Measurements from ENCODE around the gene LNX1.

The LNX1 gene

DNA sequence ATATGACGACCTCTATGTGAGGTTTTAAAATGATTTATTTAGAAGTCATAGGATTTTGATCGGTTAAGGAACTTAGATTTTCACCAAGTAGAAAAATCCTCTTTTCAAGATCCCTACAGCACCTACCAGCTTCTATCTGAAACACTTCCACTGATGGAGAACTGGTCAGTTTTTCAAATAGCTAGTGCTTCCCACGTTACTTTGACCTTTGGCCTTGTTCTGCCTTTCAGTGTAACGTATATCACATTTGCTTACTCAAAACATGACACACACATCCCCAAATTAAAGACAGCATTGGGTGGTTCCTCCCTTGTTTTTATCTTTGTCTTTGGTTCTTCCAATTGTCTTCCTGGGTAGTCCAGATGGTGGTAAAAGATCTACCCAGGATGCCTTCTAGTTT, 6.6 kb downstream of the LNX1 start:
- DNase-seq (ENCODE audit: extremely low read depth, low read depth) = no peak
- TF ChIP-seq, protein P1, sequence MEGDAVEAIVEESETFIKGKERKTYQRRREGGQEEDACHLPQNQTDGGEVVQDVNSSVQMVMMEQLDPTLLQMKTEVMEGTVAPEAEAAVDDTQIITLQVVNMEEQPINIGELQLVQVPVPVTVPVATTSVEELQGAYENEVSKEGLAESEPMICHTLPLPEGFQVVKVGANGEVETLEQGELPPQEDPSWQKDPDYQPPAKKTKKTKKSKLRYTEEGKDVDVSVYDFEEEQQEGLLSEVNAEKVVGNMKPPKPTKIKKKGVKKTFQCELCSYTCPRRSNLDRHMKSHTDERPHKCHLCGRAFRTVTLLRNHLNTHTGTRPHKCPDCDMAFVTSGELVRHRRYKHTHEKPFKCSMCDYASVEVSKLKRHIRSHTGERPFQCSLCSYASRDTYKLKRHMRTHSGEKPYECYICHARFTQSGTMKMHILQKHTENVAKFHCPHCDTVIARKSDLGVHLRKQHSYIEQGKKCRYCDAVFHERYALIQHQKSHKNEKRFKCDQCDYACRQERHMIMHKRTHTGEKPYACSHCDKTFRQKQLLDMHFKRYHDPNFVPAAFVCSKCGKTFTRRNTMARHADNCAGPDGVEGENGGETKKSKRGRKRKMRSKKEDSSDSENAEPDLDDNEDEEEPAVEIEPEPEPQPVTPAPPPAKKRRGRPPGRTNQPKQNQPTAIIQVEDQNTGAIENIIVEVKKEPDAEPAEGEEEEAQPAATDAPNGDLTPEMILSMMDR (IDR thresholded peaks at IDR 0.05; ENCODE audit: low read depth, low read length) = no peak

DNA sequence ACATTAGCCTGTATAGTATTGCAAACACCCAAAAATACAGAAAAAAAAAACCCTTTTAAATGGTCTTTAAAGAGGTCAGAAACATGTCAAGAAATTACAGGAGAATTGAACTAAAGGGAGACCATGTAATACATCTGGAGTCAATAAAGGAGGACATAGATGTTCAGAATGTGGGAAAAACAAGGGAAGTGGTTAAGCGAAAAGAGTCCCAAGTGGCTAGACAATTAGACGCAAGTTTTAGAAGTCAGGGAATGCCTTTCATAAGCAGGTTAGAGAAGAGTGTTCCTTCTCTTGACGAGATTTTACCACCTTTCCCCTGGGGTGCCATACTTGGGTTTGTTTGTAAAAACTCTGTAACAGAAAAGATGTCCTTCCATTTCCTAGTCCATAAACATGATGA, 7.8 kb downstream of the LNX1 start:
- TF ChIP-seq, protein P1 (IDR thresholded peaks at IDR 0.05; ENCODE audit: low read depth, low read length) = no peak
- DNase-seq (ENCODE audit: extremely low read depth, low read depth) = no peak

DNA sequence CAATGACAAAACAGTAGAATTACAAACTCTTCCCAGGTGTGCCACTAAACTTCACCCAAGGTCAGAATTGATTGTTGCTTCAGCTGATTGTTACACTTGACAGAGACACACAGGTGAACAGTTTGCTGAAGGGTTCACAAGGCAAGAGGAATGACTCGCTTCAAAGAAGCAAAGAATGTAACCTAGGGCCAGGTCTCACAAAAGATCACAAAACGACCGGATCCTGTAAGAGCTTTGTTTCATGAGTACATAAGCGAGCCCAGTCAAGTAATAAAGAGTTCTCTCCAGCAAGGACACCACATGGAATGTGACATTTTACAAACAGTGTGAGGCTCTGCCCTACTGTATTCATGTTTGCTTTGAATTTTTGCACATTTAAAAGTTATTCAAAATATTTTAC, 9.1 kb downstream of the LNX1 start:
- no peak for DNase-seq (ENCODE audit: extremely low read depth, low read depth)
- TF ChIP-seq, protein P1 (IDR thresholded peaks at IDR 0.05; ENCODE audit: low read depth, low read length) = no peak

DNA sequence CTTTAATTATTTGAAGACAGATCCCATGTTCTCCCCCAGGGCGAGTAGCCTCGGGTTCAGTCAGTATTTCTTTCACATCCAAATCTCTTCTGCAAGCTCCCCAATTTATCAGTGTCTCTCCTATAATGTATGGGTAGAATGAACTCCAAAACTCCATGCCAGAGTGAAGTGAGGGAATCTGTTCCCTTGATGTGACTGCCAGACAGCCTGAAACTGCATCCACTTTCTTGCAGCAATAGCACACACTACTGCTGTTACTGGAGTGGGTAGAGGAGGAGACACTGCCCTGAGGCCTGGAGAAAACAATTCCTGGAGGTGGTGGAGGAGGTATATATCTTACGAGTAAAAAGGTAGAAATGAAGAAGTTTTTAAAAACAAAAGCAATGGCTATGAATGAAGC, 11.0 kb downstream of the LNX1 start:
- TF ChIP-seq, protein P1 (IDR thresholded peaks at IDR 0.05; ENCODE audit: low read depth, low read length) = no peak

DNA sequence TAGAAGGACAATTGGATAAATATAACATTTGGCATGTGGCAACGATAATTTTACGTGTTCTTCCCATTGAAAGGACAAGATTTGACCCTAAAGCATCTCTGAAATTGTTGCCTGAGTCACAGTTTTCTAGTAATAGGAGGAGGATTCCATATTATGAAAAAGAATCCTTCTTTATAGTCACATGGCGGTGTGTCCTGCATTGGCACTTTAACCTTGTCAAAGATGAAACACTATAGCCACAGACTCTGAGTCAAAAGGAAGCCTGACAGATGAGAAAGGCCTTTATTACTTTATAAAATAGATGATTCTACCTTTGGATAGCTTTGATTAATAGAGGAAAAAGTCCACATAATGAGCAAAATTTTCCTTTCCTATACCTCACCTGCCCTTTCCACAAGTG, 11.5 kb downstream of the LNX1 start:
- DNase-seq (ENCODE audit: extremely low read depth, low read depth) = no peak

More for the DNA sequence above, 11.0 kb downstream of the LNX1 start:
- no peak for DNase-seq (ENCODE audit: extremely low read depth, low read depth)

DNA sequence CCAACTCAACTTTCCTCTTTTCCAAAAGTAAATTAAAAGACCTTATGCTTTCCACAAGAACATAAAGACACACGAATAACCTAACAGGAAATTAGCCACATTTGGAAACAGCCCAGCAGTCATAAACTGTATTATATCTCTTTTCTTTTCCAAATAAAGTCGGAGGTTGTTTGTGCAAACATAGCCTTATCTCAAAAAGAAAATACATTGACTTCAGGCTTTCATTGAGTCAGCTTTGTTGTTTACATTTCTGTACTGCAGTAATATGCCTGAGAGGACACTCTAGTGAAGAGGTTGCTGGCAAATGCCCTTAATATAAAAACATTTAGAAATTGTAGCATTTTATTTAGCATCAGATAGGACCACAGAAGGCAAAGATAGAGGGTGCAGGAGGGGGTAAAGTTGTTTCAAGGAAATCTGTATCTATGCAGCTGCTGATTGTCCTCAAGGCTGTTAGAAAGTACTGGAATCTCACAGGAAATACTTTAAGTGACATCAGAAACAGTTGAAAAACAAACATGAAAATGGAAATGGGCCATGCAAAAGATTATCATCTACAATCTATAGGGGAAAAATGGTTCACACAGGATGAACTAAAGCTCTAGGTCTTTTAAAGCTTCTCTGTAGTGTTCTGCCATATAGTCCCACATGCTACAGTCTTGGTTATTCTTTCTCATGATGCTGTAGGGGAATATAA, 14.5 kb downstream of the LNX1 start:
- TF ChIP-seq, protein P1 (IDR thresholded peaks at IDR 0.05; ENCODE audit: low read depth, low read length) = no peak
- DNase-seq (ENCODE audit: extremely low read depth, low read depth) = no peak

More for the DNA sequence above, 11.5 kb downstream of the LNX1 start:
- TF ChIP-seq, protein P1 (IDR thresholded peaks at IDR 0.05; ENCODE audit: low read depth, low read length) = no peak

DNA sequence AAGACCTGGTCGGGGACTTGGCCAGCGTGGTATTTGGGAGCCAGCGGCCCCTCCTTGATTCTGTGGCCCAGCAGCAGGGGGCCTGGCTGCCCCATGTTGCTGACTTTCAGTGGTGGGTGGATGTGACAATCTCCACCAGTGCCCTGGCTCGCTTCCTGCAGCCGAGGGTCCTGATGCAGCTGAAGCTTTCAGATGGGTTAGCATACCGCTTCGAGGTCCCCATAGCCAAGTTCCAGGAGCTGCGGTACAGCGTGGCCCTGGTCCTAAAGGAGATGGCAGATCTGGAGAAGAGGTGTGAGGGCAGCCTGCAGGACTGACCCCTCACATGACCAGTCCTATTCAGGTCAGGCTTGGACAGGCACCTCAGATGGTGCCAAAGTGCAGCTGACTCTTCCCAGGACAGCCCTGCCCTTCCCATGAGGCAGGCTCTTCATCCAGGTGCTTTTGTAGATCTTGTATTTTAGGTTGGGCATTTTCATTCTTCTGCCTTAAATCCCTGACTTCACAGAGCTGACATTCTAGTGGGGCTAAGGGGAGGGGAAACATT, 15.1 kb downstream of the LNX1 start:
- no peak for DNase-seq (ENCODE audit: extremely low read depth, low read depth)
- TF ChIP-seq, protein P1 (IDR thresholded peaks at IDR 0.05; ENCODE audit: low read depth, low read length) = no peak

Measured in AG09319 (cell line).